ENCODE data around the gene GAL3ST2. TPM values are rescaled to one million over a fixed set of nuclear protein-coding genes. Genes with fewer than 3 reads are reported as not detected.

Gene GAL3ST2
- total and polyA plus RNA-seq, 2 of the 8 experiments (the other 6 are each of a cell fraction or from before 2014, with no cell fraction given): not detected

DNA sequence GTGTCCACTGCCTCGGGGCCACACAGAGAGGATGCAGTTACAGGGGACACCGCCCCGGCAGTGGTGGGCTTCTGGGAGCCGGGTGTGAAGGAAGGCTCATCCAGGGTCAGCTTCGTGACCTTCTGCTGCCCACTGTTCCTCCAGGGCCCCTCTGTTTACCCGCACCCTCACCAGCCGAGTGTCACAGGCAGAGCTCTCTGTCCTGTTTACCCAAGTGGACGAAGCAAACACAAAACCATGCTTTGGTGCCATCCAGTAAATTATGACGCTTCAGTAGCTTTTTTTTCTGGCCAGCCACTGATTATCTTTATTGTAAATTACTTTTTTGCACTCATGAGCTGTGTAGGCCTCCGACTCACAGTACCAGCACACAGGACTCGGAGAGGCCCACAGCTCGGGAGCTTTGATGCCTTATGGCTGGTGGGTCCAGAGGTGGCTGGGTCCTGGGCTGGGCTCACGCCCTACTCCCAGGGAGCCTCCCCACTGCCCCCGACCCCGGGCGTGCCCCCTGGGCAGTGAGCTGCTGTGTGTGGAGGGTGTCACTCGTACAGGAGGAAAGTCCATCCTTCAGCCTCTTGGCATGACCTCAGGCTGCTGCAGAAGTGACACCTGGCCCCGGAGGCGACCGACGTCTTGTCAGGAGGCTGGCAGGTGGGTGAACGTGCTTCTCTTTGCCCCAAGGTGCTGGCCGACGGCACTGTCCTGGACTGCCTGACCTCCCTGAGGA is 32.4 kb upstream of the GAL3ST2 start:
- Histone ChIP-seq H2AFZ (ENCODE audit: low read length) (no peak overlapping the region), H2BK120ac (replicated peaks; ENCODE audit: low read depth, low read length) (no peak overlapping the region), H3K27ac (ENCODE audit: low read depth, low read length) (no peak overlapping the region), H4K20me1 (replicated peaks in 1 of 2; ENCODE audit: control insufficient read depth in 1 of 2, insufficient read depth in 2 of 2, low read length in 2 of 2) (peaks cover 0 to 1% of the 10 kb centered on the region in 2 experiments), H3K4ac (replicated peaks; ENCODE audit: insufficient read length, low read depth, low read length) (no peak overlapping the region), H3K4me2 (ENCODE audit: insufficient read depth in 1 of 2, low read depth in 2 of 2, low read length in 2 of 2) (no peak overlapping the region), H3K9me3 (ENCODE audit: insufficient read depth in 2 of 2, low read depth in 1 of 2, low read length in 1 of 2) (no peaks in the 10 kb centered on the region), H2BK12ac (ENCODE audit: low read depth, low read length) (no peak overlapping the region), H3K4me1 (replicated peaks in 1 of 4; ENCODE audit: control insufficient read depth in 3 of 4, insufficient read depth in 4 of 4, low read length in 3 of 4) (no peaks in the 10 kb centered on the region), H4K91ac (replicated peaks; ENCODE audit: insufficient read length, low read length) (no peak overlapping the region), H3K14ac (ENCODE audit: insufficient read length) (no peak overlapping the region), H3K18ac (ENCODE audit: extremely low read depth, low read length) (no peak overlapping the region), H3K23me2 (ENCODE audit: low read depth, low read length) (no peaks in the 10 kb centered on the region), H2AK5ac (ENCODE audit: low read depth, low read length) (no peak overlapping the region), H4K5ac (ENCODE audit: insufficient read length, low read depth, low read length) (no peak overlapping the region), H3K9ac (replicated peaks in 1 of 4; ENCODE audit: extremely low read depth in 1 of 4, low read depth in 3 of 4, low read length in 3 of 4) (no peak overlapping the region), H3K4me3 (ENCODE audit: extremely low read depth in 1 of 4, insufficient read depth in 2 of 4, low read depth in 3 of 4, low read length in 4 of 4) (no peak overlapping the region), H2BK20ac (ENCODE audit: low read length) (no peak overlapping the region), H3K36me3 (ENCODE audit: control insufficient read depth in 2 of 4, insufficient read depth in 4 of 4, low read length in 3 of 4) (peaks cover 0 to 4% (median 0%) of the 10 kb centered on the region in 4 experiments; a peak in 3 of 8 replicates), H2BK15ac (ENCODE audit: low read length) (no peak overlapping the region), H3K27me3 (replicated peaks in 1 of 4; ENCODE audit: control insufficient read depth in 3 of 4, extremely low read depth in 1 of 4, insufficient read depth in 3 of 4, low read length in 3 of 4) (no peaks in the 10 kb centered on the region), H3K23ac (ENCODE audit: insufficient read length) (no peak overlapping the region), H3K79me2 (ENCODE audit: control insufficient read depth in 1 of 2, insufficient read depth in 2 of 2, low read length in 2 of 2) (no peaks in the 10 kb centered on the region), H3K79me1 (ENCODE audit: low read depth, low read length) (no peaks in the 10 kb centered on the region), H4K8ac (ENCODE audit: extremely low read depth, insufficient read depth, low read length) (no peak overlapping the region), H2BK5ac (ENCODE audit: low read depth, low read length) (no peak overlapping the region), H3K56ac (replicated peaks; ENCODE audit: insufficient read length, low read depth, low read length) (no peak overlapping the region)
- CTCF ChIA-PET (ENCODE audit: partially characterized antibody): interaction anchor here (0.7 to 0.9 kb wide), 3 partner anchors 12 to 134 kb away, joined by 3 to 4 read pairs (median 3); no protein-coding TSS in a partner anchor
- POLR2A ChIA-PET (ENCODE audit: partially characterized antibody): interaction anchor here (0.8 to 1.0 kb wide), 2 partner anchors 10 to 42 kb away, joined by 3 read pairs; partner anchors contain the start of gene D2HGDH
- WGBS, 2 experiments (ENCODE audit: extremely low coverage in 1 of 2, insufficient coverage in 1 of 2, insufficient read length in 1 of 2, insufficient replicate concordance in 2 of 2, low coverage in 1 of 2, low lambda C conversion rate in 2 of 2, missing lambda C conversion rate in 1 of 2): 88% methylated on average over 24 of the region's 24 CpGs; no CpG with 5 or more reads in 1 of the 2 experiments
- FAIRE-seq: no peak
- TF ChIP-seq CHD2 (IDR thresholded peaks at IDR 0.05; ENCODE audit: low read length) (no peak), RNF2 (IDR thresholded peaks at IDR 0.05; ENCODE audit: borderline replicate concordance, low read depth, low read length, missing control alignments, poor library complexity, severe bottlenecking) (no peak)
- no peak for DNase-seq (ENCODE audit: low read depth in 1 of 2, low spot score in 2 of 2)

Measured in H1 (cell line).